ENCODE data around the gene CD27.
"Not testable (repeated sequence)": the region's sequence is repeated elsewhere in the genome, so short reads cannot be mapped to it uniquely, and the experiment has no call there.

Gene CD27

GRCh38 chr12:6462234-6462995 lies 17.7 kb downstream of the CD27 start:
- H3K4me3 ChIP-seq (ENCODE audit: control insufficient read depth, low read depth, low read length) = no peak overlapping the region
- no peak for DNase-seq (ENCODE audit: low read depth)
- no peak for TF ChIP-seq CTCF (conservative IDR thresholded peaks at IDR 0.05; ENCODE audit: control insufficient read depth, insufficient read depth, low read depth, low read length)

- DNase-seq (ENCODE audit: low read depth) = no peak
- no peak overlapping the region for H3K4me3 ChIP-seq (ENCODE audit: control insufficient read depth, low read depth, low read length)
- TF ChIP-seq CTCF (conservative IDR thresholded peaks at IDR 0.05; ENCODE audit: control insufficient read depth, insufficient read depth, low read depth, low read length) = no peak
Measured at GRCh38 chr12:6463216-6463615, 18.5 kb downstream of the CD27 start.

DNA sequence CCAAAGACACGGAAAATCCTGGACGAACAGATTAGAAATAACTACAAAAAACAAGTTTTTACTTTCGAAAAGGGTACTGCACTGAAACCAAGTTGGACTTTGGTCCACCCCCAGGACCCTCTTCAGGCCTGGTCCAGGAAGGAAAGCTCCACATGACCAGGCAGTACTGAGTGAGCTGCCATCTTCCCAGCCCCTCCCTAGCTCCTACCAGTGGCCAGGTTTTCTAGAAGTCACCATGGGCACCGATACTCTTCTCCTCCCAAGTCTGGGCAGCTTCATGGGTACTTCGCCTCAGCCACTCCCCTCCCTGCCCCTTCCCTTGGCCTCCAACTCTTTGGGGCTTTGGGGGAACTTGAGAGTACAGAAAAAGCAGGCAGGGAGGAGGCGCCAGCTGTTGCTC lies 19.1 kb downstream of the CD27 start:
- DNase-seq (ENCODE audit: low read depth) = no peak
- no peak for TF ChIP-seq CTCF (conservative IDR thresholded peaks at IDR 0.05; ENCODE audit: control insufficient read depth, insufficient read depth, low read depth, low read length)
- H3K4me3 ChIP-seq (ENCODE audit: control insufficient read depth, low read depth, low read length) = no peak overlapping the region

GRCh38 chr12:6464531-6464930 lies 19.8 kb downstream of the CD27 start:
- no peak overlapping the region for H3K4me3 ChIP-seq (ENCODE audit: control insufficient read depth, low read depth, low read length)
- TF ChIP-seq CTCF (conservative IDR thresholded peaks at IDR 0.05; ENCODE audit: control insufficient read depth, insufficient read depth, low read depth, low read length) = no peak
- no peak for DNase-seq (ENCODE audit: low read depth)

- peak; percentile 99 for TF ChIP-seq CTCF (conservative IDR thresholded peaks at IDR 0.05; ENCODE audit: control insufficient read depth, insufficient read depth, low read depth, low read length)
- no peak overlapping the region for H3K4me3 ChIP-seq (ENCODE audit: control insufficient read depth, low read depth, low read length)
- DNase-seq (ENCODE audit: low read depth) = peak; percentile 80
Measured at GRCh38 chr12:6465467-6466183, 20.9 kb downstream of the CD27 start.

GRCh38 chr12:6466184-6466573 lies 21.4 kb downstream of the CD27 start:
- no peak for DNase-seq (ENCODE audit: low read depth)
- H3K4me3 ChIP-seq (ENCODE audit: control insufficient read depth, low read depth, low read length) = no peak overlapping the region
- TF ChIP-seq CTCF (conservative IDR thresholded peaks at IDR 0.05; ENCODE audit: control insufficient read depth, insufficient read depth, low read depth, low read length) = no peak

GRCh38 chr12:6466751-6467150 lies 22.0 kb downstream of the CD27 start:
- not testable (repeated sequence) for H3K4me3 ChIP-seq (ENCODE audit: control insufficient read depth, low read depth, low read length); DNase-seq (ENCODE audit: low read depth)

DNA sequence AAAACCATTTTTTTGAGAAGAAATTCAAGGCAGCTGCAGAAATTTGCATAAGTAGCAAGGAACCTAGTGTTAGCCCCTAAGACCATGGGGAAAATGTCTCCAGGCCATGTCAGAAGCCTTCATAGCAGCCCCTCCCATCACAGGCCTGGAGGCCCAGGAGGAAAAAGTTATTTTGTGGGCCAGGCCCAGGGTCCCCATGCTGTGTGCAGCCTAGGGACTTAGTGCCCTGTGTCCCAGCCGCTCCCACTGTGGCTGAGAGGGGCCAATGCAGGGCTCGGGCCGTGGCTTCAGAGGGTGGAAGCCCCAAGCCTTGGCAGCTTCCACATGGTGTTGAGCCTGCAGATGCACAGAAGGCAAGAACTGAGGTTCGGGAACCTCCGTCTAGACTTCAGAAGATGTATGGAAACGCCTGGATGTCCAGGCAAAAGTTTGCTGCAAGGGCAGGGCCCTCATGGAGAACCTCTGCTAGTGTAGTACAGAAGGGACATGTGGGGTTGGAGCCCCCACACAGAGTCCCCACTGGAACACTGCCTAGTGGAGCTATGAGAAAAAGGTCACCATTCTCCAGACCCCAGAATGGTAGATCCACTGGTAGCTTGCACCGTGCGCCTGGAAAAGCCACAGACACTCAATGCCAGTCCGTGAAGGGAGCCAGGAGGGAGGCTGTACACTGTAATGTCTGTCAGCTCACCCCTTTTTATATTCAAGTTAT lies 23.0 kb downstream of the CD27 start:
- H3K4me3 ChIP-seq (ENCODE audit: control insufficient read depth, low read depth, low read length); DNase-seq (ENCODE audit: low read depth): not testable (repeated sequence)
